Body of pancreas (tissue), 4 donors: ENCODE measurements around the gene MTF1.

Experiments
- POLR2A ChIP-seq, 3 donors: fragments of 450-650 bp; IDR thresholded peaks; one replicate each; pipeline ENCODE4 v1.6.1; 2016; ENCODE audit warnings: antibody characterized with exemption in 3 of 3, mild to moderate bottlenecking in 2 of 3
- TF ChIP-seq, protein P1 (sequence below), 7 experiments: fragments of 450-650 bp in 4 of 7; fragments of 200-600 bp in 3 of 7; sonication (generic) in 3 of 7; IDR thresholded peaks; one replicate each; pipeline ENCODE4 v1.5.1; 2016 to 2019; ENCODE audit warnings: antibody characterized with exemption in 7 of 7

DNA sequence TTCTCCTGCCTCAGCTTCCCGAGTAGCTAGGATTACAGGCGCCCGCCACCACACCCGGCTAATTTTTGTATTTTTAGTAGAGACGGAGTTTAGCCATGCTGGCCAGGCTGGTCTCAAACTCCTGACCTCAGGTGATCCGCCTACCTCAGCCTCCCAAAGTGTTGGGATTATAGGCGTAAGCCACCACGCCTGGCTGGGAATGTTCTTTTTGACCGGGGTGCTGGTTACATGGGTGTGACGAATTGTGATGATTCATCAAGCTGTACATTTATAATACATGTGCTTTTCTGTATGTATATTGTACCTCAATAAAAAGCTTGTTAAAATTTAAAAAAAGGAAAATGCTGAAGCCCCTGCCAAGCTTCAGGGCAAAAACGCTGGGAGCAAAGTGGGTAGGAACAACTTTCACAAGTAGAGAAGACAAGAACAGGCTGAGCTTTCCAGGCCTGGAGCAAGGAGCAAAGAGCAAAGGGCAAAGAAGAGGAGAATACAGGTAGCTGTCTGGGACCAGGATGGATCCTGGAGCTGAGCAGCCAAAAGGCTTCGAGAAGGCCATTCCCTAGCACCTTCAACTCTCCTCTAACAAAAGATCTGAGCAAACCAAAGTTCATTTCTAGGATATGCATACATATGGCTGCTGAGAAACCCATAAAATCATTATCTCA is 30.9 kb downstream of the MTF1 start:
- TF ChIP-seq, protein P1, sequence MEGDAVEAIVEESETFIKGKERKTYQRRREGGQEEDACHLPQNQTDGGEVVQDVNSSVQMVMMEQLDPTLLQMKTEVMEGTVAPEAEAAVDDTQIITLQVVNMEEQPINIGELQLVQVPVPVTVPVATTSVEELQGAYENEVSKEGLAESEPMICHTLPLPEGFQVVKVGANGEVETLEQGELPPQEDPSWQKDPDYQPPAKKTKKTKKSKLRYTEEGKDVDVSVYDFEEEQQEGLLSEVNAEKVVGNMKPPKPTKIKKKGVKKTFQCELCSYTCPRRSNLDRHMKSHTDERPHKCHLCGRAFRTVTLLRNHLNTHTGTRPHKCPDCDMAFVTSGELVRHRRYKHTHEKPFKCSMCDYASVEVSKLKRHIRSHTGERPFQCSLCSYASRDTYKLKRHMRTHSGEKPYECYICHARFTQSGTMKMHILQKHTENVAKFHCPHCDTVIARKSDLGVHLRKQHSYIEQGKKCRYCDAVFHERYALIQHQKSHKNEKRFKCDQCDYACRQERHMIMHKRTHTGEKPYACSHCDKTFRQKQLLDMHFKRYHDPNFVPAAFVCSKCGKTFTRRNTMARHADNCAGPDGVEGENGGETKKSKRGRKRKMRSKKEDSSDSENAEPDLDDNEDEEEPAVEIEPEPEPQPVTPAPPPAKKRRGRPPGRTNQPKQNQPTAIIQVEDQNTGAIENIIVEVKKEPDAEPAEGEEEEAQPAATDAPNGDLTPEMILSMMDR (IDR thresholded peaks at IDR 0.05) = no peak
- TF ChIP-seq POLR2A (IDR thresholded peaks at IDR 0.05) = no peak
